OCI-LY1 (cell line): ENCODE results near the gene MCF2L.

Experiments used
- EZH2 ChIP-seq: fragments of 200-600 bp; sonication (generic), shearing (Covaris generic); IDR thresholded peaks from 2 replicates; pipeline ENCODE4 v1.8.0; 2017; ENCODE audit warnings: borderline replicate concordance, mixed run types, mild to moderate bottlenecking, antibody characterized with exemption, low read length, moderate library complexity, mixed read lengths
- TF ChIP-seq, protein P1 (sequence below): fragments of 200-600 bp; sonication (generic), shearing (Covaris generic); IDR thresholded peaks from 2 replicates; pipeline ENCODE4 v1.5.1; 2017; ENCODE audit warnings: mild to moderate bottlenecking, antibody characterized with exemption, low read length, moderate library complexity, mixed read lengths

DNA sequence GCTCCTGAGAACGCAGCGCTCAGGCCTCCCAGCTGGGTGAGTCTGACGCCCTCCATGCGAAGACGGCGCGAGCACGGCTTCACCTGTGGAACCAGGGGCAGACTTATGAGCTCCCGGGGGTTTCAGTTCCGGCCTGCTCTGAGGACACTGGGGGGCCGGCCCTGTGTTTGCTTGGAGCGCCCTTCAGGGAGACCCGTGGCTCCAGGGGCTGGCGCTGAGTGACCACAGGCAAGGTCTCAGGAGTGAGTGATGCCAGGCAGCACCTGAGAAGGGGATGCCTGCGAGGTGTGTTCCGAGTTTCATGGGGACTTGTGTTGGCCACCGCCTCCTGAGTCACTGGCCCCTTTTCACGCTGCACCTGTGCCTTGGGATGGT, 4.5 kb downstream of the MCF2L start:
- TF ChIP-seq, protein P1, sequence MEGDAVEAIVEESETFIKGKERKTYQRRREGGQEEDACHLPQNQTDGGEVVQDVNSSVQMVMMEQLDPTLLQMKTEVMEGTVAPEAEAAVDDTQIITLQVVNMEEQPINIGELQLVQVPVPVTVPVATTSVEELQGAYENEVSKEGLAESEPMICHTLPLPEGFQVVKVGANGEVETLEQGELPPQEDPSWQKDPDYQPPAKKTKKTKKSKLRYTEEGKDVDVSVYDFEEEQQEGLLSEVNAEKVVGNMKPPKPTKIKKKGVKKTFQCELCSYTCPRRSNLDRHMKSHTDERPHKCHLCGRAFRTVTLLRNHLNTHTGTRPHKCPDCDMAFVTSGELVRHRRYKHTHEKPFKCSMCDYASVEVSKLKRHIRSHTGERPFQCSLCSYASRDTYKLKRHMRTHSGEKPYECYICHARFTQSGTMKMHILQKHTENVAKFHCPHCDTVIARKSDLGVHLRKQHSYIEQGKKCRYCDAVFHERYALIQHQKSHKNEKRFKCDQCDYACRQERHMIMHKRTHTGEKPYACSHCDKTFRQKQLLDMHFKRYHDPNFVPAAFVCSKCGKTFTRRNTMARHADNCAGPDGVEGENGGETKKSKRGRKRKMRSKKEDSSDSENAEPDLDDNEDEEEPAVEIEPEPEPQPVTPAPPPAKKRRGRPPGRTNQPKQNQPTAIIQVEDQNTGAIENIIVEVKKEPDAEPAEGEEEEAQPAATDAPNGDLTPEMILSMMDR: no peak
- TF ChIP-seq EZH2: no peak
